ENCODE data around the gene HRAS.

HRAS gene

GRCh38 chr11:491358-491757, 44.0 kb downstream of the HRAS start:
- no peak for DNase-seq

DNA sequence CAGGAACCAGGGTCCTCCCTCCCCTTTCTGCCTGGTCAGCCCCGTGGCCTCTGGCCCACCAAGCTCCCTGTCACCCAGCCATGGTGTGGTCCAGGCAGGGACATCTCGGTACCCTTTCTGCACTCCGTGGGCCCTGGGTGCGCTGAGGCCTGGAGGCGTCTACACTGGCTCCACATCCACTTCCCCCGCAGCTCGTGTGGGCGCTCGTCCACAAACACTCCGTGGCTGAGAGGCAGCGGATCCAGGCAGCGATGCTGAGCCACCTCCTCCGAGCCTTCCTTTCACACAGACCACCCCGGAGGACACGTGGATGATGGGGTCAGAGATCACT, 44.5 kb downstream of the HRAS start:
- DNase-seq = no peak

DNA sequence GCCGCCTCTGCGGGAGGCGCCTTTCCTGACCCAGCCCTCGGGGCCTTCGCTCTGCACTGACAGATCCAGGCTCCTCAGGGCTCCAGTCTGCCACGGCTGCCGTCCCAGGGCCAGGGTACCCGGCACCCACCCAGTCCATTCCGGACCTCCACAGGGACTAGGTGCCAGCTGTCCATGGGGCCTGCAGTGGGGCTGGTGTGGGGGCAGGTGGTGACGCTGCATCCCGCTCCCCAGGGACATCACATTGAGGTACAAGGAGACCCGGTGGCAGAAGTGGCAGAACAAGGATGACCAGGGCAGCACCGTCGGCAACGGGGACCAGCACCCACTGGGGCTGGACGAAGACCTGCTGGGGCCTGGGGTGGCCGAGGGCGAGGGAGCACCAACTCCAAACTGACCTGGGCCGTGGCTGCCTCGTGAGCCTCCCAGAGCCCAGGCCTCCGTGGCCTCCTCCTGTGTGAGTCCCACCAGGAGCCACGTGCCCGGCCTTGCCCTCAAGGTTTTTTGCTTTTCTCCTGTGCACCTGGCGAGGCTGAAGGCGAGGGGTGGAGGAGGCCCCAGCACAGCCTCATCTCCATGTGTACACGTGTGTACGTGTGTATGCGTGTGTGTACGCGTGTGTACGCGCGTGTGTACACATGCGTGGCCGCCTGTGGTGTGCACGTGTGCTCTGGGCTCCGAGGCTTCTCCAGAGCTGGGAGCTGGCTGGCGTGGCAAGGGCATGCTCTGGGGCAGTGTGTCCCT, 45.0 kb downstream of the HRAS start:
- DNase-seq = no peak

GRCh38 chr11:489610-490185, 45.7 kb downstream of the HRAS start:
- DNase-seq = no peak

DNA sequence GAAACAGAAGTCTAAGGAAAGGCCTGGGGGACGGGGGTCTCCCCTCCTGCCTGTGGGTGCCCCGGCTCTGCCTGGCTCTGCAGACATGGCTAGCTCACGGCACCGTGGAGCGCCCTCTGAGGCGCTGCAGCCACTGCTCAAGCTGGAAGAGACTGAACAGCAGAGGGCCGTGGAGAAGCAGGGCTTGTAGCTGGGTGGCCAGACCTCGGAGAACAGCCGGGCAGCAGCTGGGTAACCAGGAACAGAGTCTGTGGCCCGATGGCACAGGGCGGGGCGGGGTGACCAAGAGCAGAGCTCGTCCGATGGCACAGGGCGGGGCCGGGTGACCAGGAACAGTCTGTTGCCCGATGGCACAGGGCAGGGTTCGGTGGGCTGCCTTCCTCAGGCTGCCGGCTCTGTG, 46.4 kb downstream of the HRAS start:
- DNase-seq = no peak

- DNase-seq = no peak
Observed at GRCh38 chr11:488579-488978, 46.8 kb downstream of the HRAS start.

DNA sequence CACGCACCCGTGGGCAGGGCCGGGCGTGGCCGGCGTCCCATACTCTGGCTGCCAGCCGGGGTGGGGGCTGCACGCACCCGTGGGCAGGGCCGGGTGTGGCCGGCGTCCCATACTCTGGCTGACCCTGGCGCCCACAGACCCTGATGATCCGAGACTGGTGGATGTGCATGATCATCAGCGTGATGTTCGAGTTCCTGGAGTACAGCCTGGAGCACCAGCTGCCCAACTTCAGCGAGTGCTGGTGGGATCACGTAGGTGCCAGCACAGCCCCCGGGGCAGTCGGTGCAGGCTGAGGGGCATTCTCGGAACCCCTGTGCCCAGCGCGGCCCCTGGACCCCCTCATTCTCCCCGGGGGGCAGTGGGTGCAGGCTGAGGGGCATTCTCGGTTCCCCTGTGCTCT, 47.3 kb downstream of the HRAS start:
- DNase-seq = no peak

GRCh38 chr11:487571-488021, 47.8 kb downstream of the HRAS start:
- DNase-seq = no peak

DNA sequence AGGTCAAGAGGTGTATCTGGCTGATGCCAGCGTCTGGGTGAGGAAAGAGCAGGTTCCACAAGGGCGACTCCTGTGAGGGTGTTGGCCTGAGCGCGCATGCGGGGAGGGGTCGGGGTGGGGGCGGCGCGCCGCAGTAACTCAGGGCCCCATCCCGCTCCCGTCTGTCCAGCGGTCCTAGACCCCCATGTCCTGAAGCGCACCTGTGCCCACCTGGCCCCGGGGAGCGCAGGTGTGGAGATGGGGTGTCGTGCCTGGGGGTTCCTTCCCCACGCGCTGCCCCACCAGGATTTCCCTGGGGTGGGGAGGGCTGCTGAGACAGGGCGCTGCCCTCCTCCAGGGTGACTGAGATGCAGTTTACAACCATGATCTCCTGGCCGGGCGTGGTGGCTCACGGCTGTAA, 49.2 kb downstream of the HRAS start:
- no peak for DNase-seq

DNA sequence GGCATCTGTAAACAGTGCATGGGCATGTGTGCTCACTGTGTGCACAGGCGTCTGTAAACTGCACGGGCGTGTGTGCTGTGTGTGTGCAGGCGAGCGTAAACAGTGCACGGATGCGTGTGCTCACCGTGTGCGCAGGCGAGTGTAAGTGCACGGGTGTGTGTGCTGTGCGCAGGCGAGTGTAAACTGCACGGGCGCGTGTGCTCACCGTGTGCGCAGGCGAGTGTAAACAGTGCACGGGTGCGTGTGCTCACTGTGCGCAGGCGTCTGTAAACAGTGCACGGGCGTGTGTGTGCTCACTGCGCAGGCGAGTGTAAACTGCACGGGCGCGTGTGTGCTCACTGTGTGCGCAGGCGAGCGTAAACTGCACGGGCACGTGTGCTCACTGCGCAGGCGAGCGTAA, 50.8 kb downstream of the HRAS start:
- no peak for DNase-seq
